Gastrocnemius medialis (tissue), 4 donors: Measurements from ENCODE around the gene ACTL7A. TPM values are rescaled to one million over a fixed set of nuclear protein-coding genes. Genes with fewer than 3 reads are reported as not detected.

Source experiments
- ATAC-seq, 2 donors: fragments of 150-250 bp; one replicate each; pipeline ENCODE4 v1.9.1; 2016
- DNase-seq, 2 donors: peaks; one replicate each; pipeline ENCODE4 v3.0.0-alpha.2; 2019
- H3K27ac ChIP-seq, 4 donors: fragments of 200-600 bp; sonication (generic); 1 replicate in 1 of 4; 2 replicates in 3 of 4; pipeline ENCODE4 v1.5.1; 2016 to 2018; ENCODE audit warnings: mild to moderate bottlenecking in 2 of 4, moderate library complexity in 1 of 4
- H3K27me3 ChIP-seq, 3 donors: fragments of 200-600 bp; sonication (generic) in 2 of 3; 1 replicate in 1 of 3; 2 replicates in 2 of 3; pipeline versions ENCODE4 v1.5.1 to v1.6.0; 2016 to 2019; ENCODE audit warnings: mild to moderate bottlenecking in 1 of 3, moderate library complexity in 1 of 3
- H3K36me3 ChIP-seq, 2 donors: fragments of 200-600 bp; sonication (generic) in 1 of 2; one replicate each; pipeline ENCODE4 v1.5.1; 2017 to 2018
- H3K4me1 ChIP-seq, 2 donors: fragments of 200-600 bp; sonication (generic) in 1 of 2; one replicate each; pipeline ENCODE4 v1.5.1; 2016 to 2017; ENCODE audit warnings: mild to moderate bottlenecking in 2 of 2
- H3K4me3 ChIP-seq, 4 donors: fragments of 200-600 bp; sonication (generic) in 3 of 4; 1 replicate in 1 of 4; 2 replicates in 3 of 4; pipeline ENCODE4 v1.5.1; 2016 to 2019; ENCODE audit warnings: mild to moderate bottlenecking in 2 of 4
- H3K9me3 ChIP-seq, 3 donors: fragments of 200-600 bp; sonication (generic) in 2 of 3; 1 replicate in 1 of 3; 2 replicates in 2 of 3; pipeline ENCODE4 v1.5.1; 2016 to 2019
- POLR2A ChIP-seq, 2 donors: fragments of 450-650 bp; IDR thresholded peaks; one replicate each; pipeline ENCODE4 v1.6.1; 2017; ENCODE audit warnings: antibody characterized with exemption in 2 of 2, mild to moderate bottlenecking in 2 of 2, moderate library complexity in 2 of 2
- in situ Hi-C, 4 donors: fragments of 200-750 bp; cut with MboI; loops; one replicate each; pipeline versions ENCODE4 v1.15.0 to v1.8.0; 2017; ENCODE audit warnings: low sequenced_read_pairs in 4 of 4
- intact Hi-C: fragments of 100-400 bp; cut with DNase I; formaldehyde crosslinking; loops from one replicate; pipeline ENCODE4 v1.15.1; 2023; ENCODE audit warnings: low total_unique reads
- total RNA-seq, 4 donors: library from RNA; depleted of rRNA; stranded (reverse); fragments of >200 nt; gene quantifications; one replicate each; pipeline versions ENCODE4 v1.1.0 to v1.2.3, GENCODE V29; 2016
- TF ChIP-seq, protein P1 (sequence below), 5 experiments: fragments of 450-650 bp in 3 of 5; fragments of 200-600 bp in 2 of 5; sonication (generic) in 2 of 5; IDR thresholded peaks in 4 of 5; conservative IDR thresholded peaks in 1 of 5; 1 replicate in 4 of 5; 2 replicates in 1 of 5; pipeline ENCODE4 v1.5.1; 2016 to 2019; ENCODE audit warnings: antibody characterized with exemption in 5 of 5, mild to moderate bottlenecking in 3 of 5, moderate library complexity in 3 of 5

The ACTL7A gene, protein sequence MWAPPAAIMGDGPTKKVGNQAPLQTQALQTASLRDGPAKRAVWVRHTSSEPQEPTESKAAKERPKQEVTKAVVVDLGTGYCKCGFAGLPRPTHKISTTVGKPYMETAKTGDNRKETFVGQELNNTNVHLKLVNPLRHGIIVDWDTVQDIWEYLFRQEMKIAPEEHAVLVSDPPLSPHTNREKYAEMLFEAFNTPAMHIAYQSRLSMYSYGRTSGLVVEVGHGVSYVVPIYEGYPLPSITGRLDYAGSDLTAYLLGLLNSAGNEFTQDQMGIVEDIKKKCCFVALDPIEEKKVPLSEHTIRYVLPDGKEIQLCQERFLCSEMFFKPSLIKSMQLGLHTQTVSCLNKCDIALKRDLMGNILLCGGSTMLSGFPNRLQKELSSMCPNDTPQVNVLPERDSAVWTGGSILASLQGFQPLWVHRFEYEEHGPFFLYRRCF
- total RNA-seq: not detected

DNA sequence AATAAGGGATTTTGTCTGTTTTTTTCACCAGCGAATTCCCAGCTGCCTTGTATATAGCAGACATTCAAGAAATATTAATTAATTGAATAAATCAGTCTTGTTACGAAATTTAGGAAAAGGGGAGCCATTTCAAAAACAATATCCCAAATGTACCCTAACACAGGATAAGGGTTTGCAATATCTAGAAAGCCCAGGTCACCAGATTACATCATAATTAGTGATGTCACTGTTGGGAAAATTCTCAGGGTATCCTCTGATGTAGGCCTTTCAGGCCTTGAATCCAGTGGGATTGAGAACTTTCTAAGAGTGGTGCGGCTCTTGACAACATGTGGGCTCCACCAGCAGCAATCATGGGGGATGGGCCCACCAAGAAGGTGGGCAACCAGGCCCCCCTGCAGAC lies at the start of gene ACTL7A:
Gene ACTL7A (plus strand): TSS at position 270 of the 400 bp plus-strand sequence. CDS start 57 bp downstream, at position 327.
- ATAC-seq (no peak), DNase-seq (no peak)
- Histone ChIP-seq H3K36me3 (no peaks in the 10 kb centered on the region), H3K27ac (no peak within 1 kb of the TSS), H3K9me3 (no peaks in the 10 kb centered on the region), H3K4me3 (no peak within 1 kb of the TSS), H3K4me1 (no peaks in the 10 kb centered on the region), H3K27me3 (no peaks in the 10 kb centered on the region)
- intact Hi-C loops (no loop called here), in situ Hi-C loops (loop anchor here in 1 of 4 donors (25.0 kb wide), 1 partner anchor 100 kb away; no protein-coding TSS in a partner anchor)
- TF ChIP-seq, protein P1, sequence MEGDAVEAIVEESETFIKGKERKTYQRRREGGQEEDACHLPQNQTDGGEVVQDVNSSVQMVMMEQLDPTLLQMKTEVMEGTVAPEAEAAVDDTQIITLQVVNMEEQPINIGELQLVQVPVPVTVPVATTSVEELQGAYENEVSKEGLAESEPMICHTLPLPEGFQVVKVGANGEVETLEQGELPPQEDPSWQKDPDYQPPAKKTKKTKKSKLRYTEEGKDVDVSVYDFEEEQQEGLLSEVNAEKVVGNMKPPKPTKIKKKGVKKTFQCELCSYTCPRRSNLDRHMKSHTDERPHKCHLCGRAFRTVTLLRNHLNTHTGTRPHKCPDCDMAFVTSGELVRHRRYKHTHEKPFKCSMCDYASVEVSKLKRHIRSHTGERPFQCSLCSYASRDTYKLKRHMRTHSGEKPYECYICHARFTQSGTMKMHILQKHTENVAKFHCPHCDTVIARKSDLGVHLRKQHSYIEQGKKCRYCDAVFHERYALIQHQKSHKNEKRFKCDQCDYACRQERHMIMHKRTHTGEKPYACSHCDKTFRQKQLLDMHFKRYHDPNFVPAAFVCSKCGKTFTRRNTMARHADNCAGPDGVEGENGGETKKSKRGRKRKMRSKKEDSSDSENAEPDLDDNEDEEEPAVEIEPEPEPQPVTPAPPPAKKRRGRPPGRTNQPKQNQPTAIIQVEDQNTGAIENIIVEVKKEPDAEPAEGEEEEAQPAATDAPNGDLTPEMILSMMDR (IDR thresholded peaks at IDR 0.05 in 4 of 5, conservative IDR thresholded peaks at IDR 0.05 in 1 of 5): no peak
- TF ChIP-seq POLR2A (IDR thresholded peaks at IDR 0.05): no peak

DNA sequence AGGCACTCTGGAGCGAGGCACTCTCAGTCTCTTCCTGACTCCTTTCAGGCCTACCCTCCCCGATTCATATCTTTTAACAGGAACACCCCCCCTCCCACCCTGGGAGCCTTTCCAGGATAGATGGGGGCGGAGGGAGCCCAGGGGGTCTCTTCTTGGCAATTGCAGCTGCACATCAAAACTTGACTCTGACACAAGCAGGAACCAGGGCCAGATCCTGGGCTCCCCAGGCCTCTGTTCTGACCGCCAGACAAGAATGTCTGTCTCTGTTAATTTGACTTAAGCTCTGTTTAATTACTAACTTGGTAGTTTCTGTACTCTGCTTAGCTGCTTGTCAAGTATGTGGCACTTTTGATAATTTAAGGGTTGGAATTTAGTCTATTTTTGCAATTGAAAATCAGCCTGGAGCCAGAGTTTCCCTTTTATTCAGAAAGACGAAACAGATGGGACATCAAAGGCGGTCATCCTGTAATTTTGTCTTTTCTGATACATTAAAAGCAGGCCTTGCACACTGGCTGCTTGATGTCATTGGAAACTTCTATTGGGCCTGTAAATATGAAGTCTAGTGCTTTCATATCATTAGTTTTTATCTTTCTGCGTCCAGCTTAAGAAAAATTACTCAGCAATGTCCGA lies 49.6 kb upstream of the ACTL7A start:
- H3K27me3 ChIP-seq: no peaks in the 10 kb centered on the region
- H3K36me3 ChIP-seq: no peaks in the 10 kb centered on the region
- in situ Hi-C loops (no loop called here), intact Hi-C loops (no loop called here)
- ATAC-seq: no peak
- H3K4me1 ChIP-seq: no peaks in the 10 kb centered on the region
- H3K4me3 ChIP-seq: no peak overlapping the region
- no peaks in the 10 kb centered on the region for H3K9me3 ChIP-seq
- DNase-seq: no peak
- H3K27ac ChIP-seq: no peak overlapping the region
- TF ChIP-seq, protein P1 (IDR thresholded peaks at IDR 0.05 in 4 of 5, conservative IDR thresholded peaks at IDR 0.05 in 1 of 5): no peak
- no peak for TF ChIP-seq POLR2A (IDR thresholded peaks at IDR 0.05)

GRCh38 chr9:108813951-108814601 lies 48.0 kb upstream of the ACTL7A start:
- H3K4me1 ChIP-seq: no peaks in the 10 kb centered on the region
- DNase-seq (no peak), ATAC-seq (peak in 1 of 2 donors; percentile 75)
- TF ChIP-seq POLR2A (IDR thresholded peaks at IDR 0.05): no peak
- TF ChIP-seq, protein P1 (IDR thresholded peaks at IDR 0.05 in 4 of 5, conservative IDR thresholded peaks at IDR 0.05 in 1 of 5): peak in 3 of 5 experiments; percentile 5 to 28 (median 8)
- H3K36me3 ChIP-seq: no peaks in the 10 kb centered on the region
- no peaks in the 10 kb centered on the region for H3K9me3 ChIP-seq
- H3K27me3 ChIP-seq: no peaks in the 10 kb centered on the region
- intact Hi-C loops (no loop called here), in situ Hi-C loops (no loop called here)
- H3K27ac ChIP-seq: no peak overlapping the region
- no peak overlapping the region for H3K4me3 ChIP-seq

DNA sequence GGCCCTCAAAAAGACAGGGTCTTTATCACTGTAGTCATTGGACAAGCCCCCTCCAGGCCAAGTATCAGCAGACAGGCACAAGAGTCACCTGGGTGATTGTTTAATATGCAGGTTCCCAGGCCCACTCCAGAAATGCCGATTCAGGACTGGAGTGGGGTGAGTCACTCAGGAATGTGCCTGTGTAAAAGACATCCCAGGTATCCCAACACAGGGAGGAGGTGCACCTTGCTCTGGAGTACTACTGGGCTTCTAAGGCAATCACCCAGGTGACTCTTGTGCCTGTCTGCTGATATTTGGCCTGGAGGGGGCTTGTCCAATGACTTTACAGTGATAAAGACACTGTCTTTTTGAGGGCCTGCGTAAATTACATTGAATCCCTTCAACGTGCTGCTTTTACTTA lies 46.9 kb upstream of the ACTL7A start:
- no peak for DNase-seq
- in situ Hi-C loops: no loop called here

GRCh38 chr9:108816037-108816436 lies 46.0 kb upstream of the ACTL7A start:
- no peak for ATAC-seq
- TF ChIP-seq, protein P1 (IDR thresholded peaks at IDR 0.05 in 4 of 5, conservative IDR thresholded peaks at IDR 0.05 in 1 of 5): no peak
- TF ChIP-seq POLR2A (IDR thresholded peaks at IDR 0.05): no peak
- Histone ChIP-seq H3K4me1 (no peaks in the 10 kb centered on the region), H3K9me3 (no peaks in the 10 kb centered on the region), H3K4me3 (no peak overlapping the region), H3K36me3 (no peaks in the 10 kb centered on the region), H3K27ac (no peak overlapping the region), H3K27me3 (no peaks in the 10 kb centered on the region)
- in situ Hi-C loops: no loop called here
- no peak for DNase-seq
- intact Hi-C loops: no loop called here

More for the DNA sequence above, 46.9 kb upstream of the ACTL7A start:
- Histone ChIP-seq H3K27ac (no peak overlapping the region), H3K4me3 (no peak overlapping the region), H3K9me3 (no peaks in the 10 kb centered on the region), H3K27me3 (no peaks in the 10 kb centered on the region), H3K36me3 (no peaks in the 10 kb centered on the region), H3K4me1 (no peaks in the 10 kb centered on the region)
- no peak for ATAC-seq
- no peak for TF ChIP-seq POLR2A (IDR thresholded peaks at IDR 0.05)
- intact Hi-C loops: no loop called here
